ENCODE data around the gene PCID2.

DNA sequence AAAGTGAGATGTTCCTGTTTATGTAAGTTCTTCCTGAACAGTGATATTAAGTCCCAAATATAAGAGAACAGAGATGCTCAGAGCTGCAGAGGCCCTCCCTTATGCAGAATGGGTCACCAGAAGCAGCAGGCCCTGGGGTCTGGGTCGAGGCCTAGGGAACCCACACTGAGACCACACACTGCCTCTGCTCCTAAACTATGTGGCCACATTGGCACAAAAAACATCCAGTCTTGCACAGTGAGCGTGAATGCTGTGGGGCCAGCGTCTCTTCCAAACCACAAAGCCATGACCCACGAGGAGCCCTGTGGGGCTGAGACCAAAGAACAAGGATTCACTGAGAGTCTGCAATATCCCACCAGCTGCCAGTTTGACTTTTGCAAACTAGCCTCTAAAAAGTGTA is 26.4 kb downstream of the PCID2 start:
- no peak for TF ChIP-seq CTCF (IDR thresholded peaks at IDR 0.05)
- no peak for TF ChIP-seq POLR2A (IDR thresholded peaks at IDR 0.05)

All from heart left ventricle (tissue), 13 donors.